ENCODE results near the gene SPTBN5.

- TF ChIP-seq POLR2A (IDR thresholded peaks at IDR 0.05; ENCODE audit: low read length) (no peak), GATA1 (IDR thresholded peaks at IDR 0.05; ENCODE audit: low read depth, low read length) (no peak)
Observed at GRCh38 chr15:41805711-41806110, 88.1 kb downstream of the SPTBN5 start.

Measured in erythroblast (primary cell).